Muscle layer of duodenum (tissue), 2 donors: ENCODE data around the gene RARG.

Experiments used
- H3K27ac ChIP-seq: one replicate; pipeline ENCODE4 v1.7.0; 2013; ENCODE audit warnings: mild to moderate bottlenecking, low read length
- H3K27me3 ChIP-seq: one replicate; pipeline ENCODE4 v1.7.0; 2013; ENCODE audit warnings: low read depth, mild to moderate bottlenecking, control low read depth, low read length
- H3K36me3 ChIP-seq, 2 donors: one replicate each; pipeline ENCODE4 v1.7.0; 2013; ENCODE audit warnings: low read length in 2 of 2, control low read depth in 1 of 2, mild to moderate bottlenecking in 1 of 2; ENCODE audit not compliant: insufficient read depth in 2 of 2, control insufficient read depth in 1 of 2
- H3K4me1 ChIP-seq, 2 donors: one replicate each; pipeline ENCODE4 v1.7.0; 2013; ENCODE audit warnings: low read length in 2 of 2, mild to moderate bottlenecking in 2 of 2, control low read depth in 1 of 2, moderate library complexity in 1 of 2; ENCODE audit not compliant: insufficient read depth in 2 of 2, control insufficient read depth in 1 of 2
- H3K4me3 ChIP-seq, 2 donors: one replicate each; pipeline ENCODE4 v1.7.0; 2013; ENCODE audit warnings: low read length in 2 of 2, low read depth in 1 of 2, mild to moderate bottlenecking in 1 of 2
- H3K9me3 ChIP-seq, 2 donors: one replicate each; pipeline ENCODE4 v1.7.0; 2013; ENCODE audit warnings: low read length in 2 of 2, control low read depth in 1 of 2, mild to moderate bottlenecking in 1 of 2; ENCODE audit not compliant: control insufficient read depth in 1 of 2
- donor health status: healthy.

RARG gene

DNA sequence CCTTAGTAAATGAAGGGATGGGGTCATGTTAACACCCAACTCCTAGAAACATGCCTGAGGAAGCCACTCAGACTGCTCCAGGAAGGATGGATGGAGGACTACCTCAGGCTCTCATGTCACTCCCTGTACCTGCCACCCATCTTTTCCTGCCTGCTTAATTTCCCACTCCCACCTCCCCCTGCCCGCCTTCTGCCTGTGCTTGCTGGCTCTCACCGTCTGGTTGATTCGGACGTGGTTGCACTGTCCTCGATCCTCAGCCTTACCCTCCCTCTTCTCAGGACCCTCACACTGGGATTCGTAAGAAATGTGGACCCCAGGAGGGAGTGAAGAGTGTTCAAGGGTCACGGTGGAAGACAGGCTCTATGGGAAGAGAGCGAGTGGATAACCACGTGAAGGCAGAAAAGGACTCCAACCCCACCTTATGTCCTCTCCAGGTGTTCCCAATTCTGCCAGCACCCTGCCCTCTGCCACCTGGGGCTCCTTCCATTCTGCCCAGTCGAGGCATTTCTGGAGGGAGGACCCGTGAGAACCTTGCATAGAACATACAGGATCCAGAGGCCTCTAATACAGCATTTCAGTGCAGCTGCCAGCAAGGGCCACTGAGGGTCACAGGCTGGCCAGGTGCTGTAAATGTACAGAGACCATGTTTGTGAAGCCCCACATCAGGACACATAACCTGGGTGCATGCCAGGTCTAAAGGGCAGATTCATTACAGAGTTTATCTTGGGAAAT, 37.9 kb downstream of the RARG start:
- no peak overlapping the region for H3K27ac ChIP-seq
- no peak overlapping the region for H3K4me3 ChIP-seq
- H3K9me3 ChIP-seq, result no peaks in the 10 kb centered on the region
- peaks cover 0 to 16% of the 10 kb centered on the region in 2 donors for H3K4me1 ChIP-seq
- peaks cover 0 to 7% of the 10 kb centered on the region in 2 donors for H3K36me3 ChIP-seq
- H3K27me3 ChIP-seq, result no peaks in the 10 kb centered on the region

GRCh38 chr12:53193040-53193439, 39.0 kb downstream of the RARG start:
- Histone ChIP-seq H3K4me1 (peaks cover 0 to 14% of the 10 kb centered on the region in 2 donors), H3K27ac (no peak overlapping the region), H3K36me3 (peaks cover under 1 to 18% of the 10 kb centered on the region in 2 donors), H3K4me3 (no peak overlapping the region), H3K27me3 (no peaks in the 10 kb centered on the region), H3K9me3 (no peaks in the 10 kb centered on the region)

GRCh38 chr12:53192531-53193021, 39.4 kb downstream of the RARG start:
- Histone ChIP-seq H3K27me3 (no peaks in the 10 kb centered on the region), H3K27ac (no peak overlapping the region), H3K9me3 (no peaks in the 10 kb centered on the region), H3K4me3 (no peak overlapping the region), H3K4me1 (peaks cover 0 to 9% of the 10 kb centered on the region in 2 donors), H3K36me3 (peaks cover 5 to 23% of the 10 kb centered on the region in 2 donors)

DNA sequence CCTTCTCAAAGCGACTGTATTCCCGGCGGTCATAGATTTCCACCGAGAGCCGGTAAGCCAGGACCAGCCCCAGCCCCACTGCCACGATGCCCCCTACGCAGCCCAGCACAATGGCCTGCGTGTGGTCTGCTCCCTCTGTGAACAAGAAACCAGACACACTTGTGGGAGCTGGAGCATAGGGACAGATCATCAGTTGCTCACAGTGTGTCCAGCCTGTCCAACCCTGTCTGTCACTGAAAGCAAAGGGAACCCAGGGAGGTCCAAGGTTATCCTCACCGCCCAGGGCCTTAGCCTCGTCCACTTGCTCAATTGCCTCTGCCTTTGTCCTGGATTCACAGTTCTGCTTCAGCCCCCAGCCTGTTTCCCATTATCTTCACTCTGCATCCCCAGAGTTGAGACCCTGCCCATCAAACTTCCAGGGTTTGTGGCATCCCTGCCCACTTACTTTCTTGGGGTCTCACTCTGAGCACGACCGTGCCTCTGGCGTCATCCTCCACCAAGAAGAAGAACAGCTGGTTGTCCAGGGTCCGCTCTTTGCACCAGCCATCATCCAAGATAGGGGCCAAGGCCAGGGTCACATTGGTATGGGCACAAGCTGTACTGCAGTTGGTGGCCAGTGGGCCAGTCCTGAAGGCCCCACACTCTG, 40.0 kb downstream of the RARG start:
- Histone ChIP-seq H3K4me1 (peaks cover 0 to 6% of the 10 kb centered on the region in 2 donors), H3K36me3 (peaks cover 11 to 28% of the 10 kb centered on the region in 2 donors), H3K4me3 (no peak overlapping the region), H3K9me3 (no peaks in the 10 kb centered on the region), H3K27ac (no peak overlapping the region), H3K27me3 (no peaks in the 10 kb centered on the region)

DNA sequence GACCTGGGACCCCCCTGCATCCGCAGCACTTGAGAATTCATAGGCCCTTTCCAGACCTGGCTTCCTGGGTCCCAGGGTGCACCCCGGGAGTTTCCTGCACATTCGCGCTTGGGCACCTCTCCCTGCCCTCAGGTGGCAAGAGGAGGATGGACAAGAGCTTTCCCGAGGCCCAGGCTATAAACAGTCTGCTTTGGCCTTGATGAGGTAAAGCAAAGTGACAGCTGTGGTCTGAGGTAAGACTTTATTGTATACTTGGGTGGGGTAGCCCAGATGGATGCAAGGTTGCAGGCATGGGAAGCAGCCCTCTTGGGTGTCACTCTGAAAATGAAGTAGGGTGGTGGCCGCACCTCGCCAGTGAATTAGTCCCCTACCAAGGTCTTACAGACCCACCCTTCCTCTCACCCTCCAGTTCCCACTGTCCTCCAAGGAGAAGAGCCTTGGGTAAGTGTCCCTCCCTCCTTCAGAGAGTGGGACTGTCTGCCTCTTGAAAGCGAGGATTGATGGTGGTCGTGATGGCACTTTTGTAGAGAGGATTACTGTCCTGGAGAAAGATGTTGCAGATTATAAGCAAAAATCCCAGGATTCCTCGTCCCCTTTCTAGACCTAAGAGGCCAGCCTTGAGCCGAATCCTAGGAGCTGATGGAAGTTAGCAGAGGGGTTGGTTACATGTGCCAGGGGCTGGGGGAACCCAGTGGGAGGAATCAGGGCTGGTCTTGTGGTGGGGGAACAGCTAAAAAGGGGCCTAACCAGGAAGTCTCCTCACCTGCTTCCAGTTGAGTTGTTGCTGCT, 40.7 kb downstream of the RARG start:
- no peaks in the 10 kb centered on the region for H3K9me3 ChIP-seq
- peaks cover 0 to 6% of the 10 kb centered on the region in 2 donors for H3K4me1 ChIP-seq
- H3K27ac ChIP-seq, result no peak overlapping the region
- H3K27me3 ChIP-seq, result no peaks in the 10 kb centered on the region
- H3K36me3 ChIP-seq, result peaks cover 18 to 35% of the 10 kb centered on the region in 2 donors
- H3K4me3 ChIP-seq, result no peak overlapping the region

DNA sequence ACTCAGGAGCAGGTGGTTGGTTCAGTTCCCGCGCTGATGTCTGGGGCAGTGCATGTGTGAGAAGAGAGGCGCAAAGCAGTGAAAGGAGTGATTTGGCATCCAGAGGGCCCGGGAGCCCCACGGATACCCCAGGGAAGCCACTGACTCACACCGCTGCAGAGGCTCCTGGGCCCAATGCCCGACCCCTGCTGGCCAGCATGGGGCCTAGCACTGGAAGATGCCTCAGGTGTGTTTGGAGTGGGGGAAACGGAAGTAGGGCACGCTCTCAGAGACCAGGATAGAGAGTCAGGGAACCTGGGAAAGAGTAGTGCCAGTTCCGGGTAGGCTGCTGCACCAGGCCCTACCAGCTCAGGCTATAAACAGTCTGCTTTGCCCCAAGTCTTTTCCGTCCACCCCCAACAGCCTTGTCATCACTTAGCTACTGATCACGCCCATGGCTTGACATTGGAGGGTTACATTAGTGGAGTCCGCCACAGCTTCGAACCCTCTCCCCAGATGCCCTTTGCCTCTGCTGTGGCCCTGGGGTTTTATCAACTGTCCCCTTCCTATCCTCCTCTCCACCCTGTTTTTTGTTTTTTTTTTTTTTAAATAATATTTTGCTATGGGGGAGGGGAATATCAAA, 41.8 kb downstream of the RARG start:
- no peaks in the 10 kb centered on the region for H3K27me3 ChIP-seq
- H3K4me3 ChIP-seq, result no peak overlapping the region
- H3K9me3 ChIP-seq, result no peaks in the 10 kb centered on the region
- peaks cover 0 to 6% of the 10 kb centered on the region in 2 donors for H3K4me1 ChIP-seq
- H3K27ac ChIP-seq, result no peak overlapping the region
- H3K36me3 ChIP-seq, result peaks cover 29 to 46% of the 10 kb centered on the region in 2 donors

- H3K27ac ChIP-seq, result no peak overlapping the region
Measured at GRCh38 chr12:53187145-53187899, 44.7 kb downstream of the RARG start.

DNA sequence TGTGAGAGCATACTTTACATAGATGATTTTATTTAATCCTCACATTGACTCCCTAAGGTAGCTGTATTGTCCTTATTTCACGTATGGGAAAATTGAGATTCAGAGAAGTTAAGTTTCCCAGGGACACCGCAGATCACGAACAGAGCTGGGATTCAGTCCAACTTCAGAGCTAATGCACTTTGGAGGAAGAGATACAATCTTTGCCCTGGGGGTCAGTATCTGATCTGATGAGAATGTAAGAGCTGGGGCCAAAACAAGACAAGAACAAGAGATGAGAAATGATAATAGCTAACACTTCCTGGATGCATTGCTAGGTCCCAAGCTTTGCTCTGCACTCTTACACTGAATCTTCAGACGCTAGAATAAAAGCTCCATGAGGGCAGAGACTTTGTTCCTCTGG, 45.3 kb downstream of the RARG start:
- no peak overlapping the region for H3K27ac ChIP-seq
- peaks cover 19 to 31% of the 10 kb centered on the region in 2 donors for H3K4me1 ChIP-seq

More at GRCh38 chr12:53187145-53187899, 44.7 kb downstream of the RARG start:
- H3K4me3 ChIP-seq, result no peak overlapping the region
- H3K4me1 ChIP-seq, result peaks cover 13 to 26% of the 10 kb centered on the region in 2 donors
- H3K9me3 ChIP-seq, result no peaks in the 10 kb centered on the region
- H3K36me3 ChIP-seq, result peaks cover 45 to 67% of the 10 kb centered on the region in 2 donors
- no peaks in the 10 kb centered on the region for H3K27me3 ChIP-seq

DNA sequence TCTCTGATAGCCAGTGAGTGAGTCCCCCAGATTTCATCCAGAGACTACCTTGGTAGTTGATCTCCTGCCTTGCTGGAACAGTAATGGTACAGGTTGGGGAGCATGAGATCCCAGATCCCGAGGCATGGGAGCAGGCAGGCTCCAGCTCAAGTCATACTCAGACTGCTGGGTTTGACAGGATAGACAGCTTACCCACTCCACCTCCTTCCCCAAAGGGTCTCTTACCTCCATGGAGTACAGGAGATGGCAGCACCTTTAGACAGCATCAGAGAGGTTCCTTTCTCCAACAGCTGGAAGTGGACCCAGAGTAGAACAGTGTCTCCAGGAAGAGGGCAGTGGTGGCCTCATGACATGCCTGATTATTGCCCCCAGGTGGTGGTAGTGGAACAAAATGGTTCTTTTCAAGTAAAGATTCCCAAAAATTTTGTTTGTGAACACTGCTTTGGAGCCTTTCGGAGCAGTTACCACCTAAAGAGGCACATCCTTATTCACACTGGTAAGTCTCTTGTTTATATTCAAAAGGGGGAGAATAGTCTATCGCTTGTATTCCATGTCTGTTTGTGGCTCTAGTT, 46.3 kb downstream of the RARG start:
- Histone ChIP-seq H3K27ac (no peak overlapping the region), H3K9me3 (no peaks in the 10 kb centered on the region), H3K4me3 (no peak overlapping the region), H3K27me3 (no peaks in the 10 kb centered on the region), H3K4me1 (peaks cover 21 to 38% of the 10 kb centered on the region in 2 donors), H3K36me3 (peaks cover 51 to 60% of the 10 kb centered on the region in 2 donors)

More for the DNA sequence above, 45.3 kb downstream of the RARG start:
- Histone ChIP-seq H3K36me3 (peaks cover 51 to 67% of the 10 kb centered on the region in 2 donors), H3K4me3 (no peak overlapping the region), H3K9me3 (no peaks in the 10 kb centered on the region), H3K27me3 (no peaks in the 10 kb centered on the region)

- no peaks in the 10 kb centered on the region for H3K27me3 ChIP-seq
- peaks cover 51 to 60% of the 10 kb centered on the region in 2 donors for H3K36me3 ChIP-seq
- no peak overlapping the region for H3K27ac ChIP-seq
- no peaks in the 10 kb centered on the region for H3K9me3 ChIP-seq
- H3K4me1 ChIP-seq, result peaks cover 21 to 34% of the 10 kb centered on the region in 2 donors
- no peak overlapping the region for H3K4me3 ChIP-seq
Measured at GRCh38 chr12:53184828-53185227, 47.2 kb downstream of the RARG start.
